ELR (cell line): Measurements from ENCODE around the gene U2AF1L4.
A peak's percentile ranks its signal among the peaks of the same experiment; 100 is the strongest.

Source experiments
- DNase-seq: peaks from one replicate; pipeline ENCODE4 v3.0.0-alpha.2; 2015; ENCODE audit warnings: low read depth

U2AF1L4 gene

DNA sequence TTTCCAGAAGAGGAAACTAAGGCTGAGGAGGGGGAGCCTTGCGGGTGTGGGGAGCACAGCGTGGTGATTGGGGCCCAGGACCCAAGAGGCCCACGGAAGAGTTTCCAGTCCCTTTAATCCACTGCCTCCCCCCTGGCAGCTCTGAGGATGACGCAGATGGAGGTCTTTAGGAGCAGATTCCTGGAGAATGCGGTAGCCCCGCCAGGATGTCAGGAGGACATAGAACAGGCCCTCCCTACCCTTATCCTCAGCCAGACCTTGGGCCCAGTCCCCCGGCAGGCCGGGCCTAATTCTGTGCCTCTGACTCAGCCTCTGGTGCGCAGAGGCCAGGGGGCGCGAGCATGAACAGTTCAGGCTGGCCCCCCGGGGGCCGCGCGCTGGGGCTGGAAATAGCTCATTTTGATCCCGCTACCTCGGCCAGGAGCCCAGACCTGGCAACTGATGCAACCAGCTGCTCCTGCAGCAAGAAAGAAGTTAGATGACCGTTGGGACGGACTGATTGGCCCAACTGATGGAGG lies 12.1 kb upstream of the U2AF1L4 start:
- DNase-seq: peak; percentile 93

DNA sequence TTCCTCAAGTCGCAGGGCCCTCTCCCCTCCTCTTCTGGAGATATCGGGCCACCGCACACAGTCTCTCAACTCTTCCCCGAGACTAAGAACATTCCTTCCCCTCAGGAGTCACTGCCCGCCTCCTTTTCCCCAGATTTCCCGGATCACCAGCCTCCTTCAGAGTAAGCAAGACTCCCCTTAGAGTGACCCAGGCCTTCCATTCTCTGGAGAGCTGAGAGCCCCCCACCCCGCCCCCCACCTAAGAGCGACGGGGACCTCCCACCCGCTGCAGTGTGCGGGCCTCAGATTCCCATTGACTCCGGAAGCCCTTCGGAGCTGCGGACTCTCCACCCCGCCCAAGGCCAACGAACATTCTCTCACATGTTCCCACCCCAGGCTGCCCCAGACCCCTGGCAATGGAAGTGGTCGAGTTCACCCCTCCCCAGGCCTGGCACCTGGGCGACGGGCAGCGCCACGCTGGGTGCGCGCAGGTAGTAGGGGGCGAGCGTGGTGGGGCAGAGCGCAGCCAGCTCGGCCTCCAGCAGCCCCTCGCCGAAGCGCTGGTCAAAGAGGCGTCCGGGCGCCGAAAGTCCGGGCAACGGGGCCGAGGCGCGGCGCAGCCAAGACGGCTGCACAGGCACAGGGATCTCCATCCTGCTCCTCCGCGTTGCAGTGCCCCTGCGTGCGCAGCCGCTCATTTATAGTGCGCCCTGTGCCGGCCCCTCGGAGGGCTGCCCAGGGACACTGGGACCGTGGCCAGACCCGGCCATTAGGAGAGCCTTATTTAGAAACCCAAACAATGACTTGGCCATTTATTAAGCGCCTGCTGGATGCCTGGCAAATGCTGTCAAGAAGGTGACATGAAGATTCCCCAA lies 11.4 kb upstream of the U2AF1L4 start, which contains the start of gene HSPB6:
TSS of gene HSPB6 (minus strand) at position 653 of the 854 bp plus-strand sequence. CDS start at position 632, 21 bp downstream.
- peak; percentile 58 for DNase-seq

DNA sequence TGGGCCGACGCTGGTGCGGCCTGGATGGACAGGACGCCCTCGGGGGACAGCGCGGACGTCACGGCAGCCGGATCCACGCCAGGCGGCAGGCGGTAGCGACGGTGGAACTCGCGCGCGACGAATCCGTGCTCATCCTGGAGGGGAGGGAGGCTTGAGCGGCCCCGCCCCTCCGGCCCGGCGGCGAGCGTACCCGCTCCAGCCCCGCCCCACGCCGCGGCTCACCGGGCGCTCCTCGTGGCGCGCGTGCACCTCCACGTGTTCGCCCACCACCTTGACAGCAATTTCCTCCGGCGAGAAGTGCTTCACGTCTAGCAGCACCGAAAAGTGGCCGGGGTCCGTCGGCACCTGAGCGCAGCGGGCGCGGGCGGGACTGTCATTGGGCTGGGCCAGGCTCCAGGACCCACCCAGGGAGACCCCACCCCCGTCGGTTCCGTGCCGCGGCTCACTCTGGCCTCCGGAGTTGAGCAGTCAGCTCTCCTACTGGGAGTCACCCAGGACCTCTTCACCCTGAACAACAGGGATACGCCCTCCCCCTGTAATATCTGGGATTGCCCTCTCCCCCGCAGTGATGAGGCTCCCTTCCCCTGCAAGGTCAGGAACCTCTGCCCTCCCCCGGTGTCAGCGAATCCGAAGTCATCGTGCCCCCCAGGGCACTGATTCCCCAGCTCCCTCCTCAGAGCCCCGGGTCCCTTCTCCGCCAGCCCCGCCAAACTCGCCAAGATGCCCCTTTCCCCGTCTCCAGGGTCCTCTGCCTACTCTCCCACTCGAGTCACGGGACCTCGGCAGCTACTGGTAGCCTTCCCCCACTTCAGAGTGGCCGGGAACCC lies 10.5 kb upstream of the U2AF1L4 start:
- peak; percentile 32 for DNase-seq

DNA sequence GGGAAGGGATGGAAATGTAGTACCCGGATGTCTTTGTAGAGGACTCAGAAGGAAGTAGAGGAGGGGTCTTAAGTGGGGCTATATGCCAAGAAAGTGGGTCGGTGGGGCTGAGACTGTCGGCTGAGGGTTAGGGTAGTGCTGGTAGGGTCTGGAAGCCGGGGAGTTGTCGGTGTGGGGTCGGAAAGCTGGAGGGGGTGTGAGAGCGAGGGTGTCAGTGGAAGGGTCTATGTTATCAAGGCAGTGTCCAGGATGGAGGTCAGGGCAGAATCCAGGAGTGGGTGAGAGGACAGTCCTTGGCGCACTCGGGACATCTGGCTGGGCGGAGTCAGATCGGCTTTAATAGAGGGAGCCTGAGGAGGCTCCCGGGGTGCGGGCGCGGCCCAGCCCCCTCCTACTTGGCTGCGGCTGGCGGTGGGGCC lies 9.9 kb upstream of the U2AF1L4 start:
- no peak for DNase-seq

DNA sequence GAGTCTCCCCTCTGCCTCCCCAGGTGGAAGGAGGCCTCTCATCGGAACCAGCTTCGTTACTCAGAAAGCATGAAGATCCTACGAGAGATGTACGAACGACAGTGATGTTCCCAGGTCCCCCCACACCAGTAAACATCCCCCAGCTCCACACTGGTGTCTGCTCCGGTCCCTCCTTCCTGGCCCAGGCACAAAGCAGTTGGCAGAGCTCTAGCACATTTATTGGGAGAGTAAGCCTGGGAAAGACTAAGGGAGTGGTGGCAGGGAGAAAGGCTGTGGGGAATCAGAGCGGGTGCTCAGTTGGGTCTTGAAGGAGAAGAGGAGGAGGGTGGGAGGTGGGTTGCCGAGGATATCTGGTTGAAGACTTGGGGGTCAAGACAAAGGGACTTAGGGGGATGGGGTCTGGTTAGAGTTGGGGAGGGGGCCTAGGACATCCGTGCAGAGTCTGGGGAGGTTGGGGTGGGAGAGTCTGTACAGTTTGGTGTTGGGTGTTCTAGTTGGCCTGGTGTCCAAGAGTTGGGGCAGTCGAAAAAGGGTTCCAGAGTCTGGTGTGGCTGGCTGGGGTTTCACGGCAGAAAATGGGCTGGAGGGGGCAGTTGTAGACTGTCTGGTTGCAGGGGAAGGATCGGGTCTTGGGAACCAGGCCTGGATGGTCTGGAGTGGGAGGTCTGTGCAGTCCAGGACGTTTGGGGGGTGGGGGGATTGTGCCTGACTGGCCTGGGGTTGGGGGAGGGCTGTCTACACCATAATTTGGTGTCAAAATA lies 9.3 kb upstream of the U2AF1L4 start:
- no peak for DNase-seq

DNA sequence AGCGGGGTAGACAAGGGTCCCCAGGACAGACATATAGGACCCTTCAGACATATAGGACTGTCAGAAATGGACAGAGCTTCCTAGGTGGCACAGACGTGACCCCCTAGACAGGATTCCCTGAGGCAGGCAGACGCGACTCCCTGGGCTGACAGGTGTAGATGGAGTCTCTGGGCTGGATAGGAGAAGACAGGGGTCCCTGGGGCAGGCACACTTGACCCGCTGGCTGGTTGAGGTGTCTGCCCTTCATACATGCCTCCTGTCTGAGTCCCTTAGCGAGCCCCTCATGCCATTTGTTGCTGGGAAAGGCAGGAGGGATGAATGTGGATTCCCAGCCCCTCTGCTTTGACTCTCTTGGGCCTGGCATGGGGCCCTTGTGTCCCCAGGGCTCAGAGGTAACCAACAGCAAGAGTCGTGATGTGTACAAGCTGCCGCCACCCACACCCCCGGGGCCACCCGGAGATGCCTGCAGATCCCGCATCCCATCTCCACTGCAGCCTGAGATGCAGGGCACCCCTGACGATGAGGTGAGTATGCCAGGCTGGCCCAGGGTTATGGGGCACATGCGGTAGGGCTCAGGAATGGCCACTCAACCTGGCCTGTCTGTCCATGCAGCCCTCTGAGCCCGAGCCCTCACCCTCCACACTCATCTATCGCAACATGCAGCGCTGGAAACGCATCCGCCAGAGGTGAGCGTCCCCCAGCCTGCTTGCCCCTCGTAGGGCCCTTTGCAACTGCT lies 8.6 kb upstream of the U2AF1L4 start:
- DNase-seq: no peak

DNA sequence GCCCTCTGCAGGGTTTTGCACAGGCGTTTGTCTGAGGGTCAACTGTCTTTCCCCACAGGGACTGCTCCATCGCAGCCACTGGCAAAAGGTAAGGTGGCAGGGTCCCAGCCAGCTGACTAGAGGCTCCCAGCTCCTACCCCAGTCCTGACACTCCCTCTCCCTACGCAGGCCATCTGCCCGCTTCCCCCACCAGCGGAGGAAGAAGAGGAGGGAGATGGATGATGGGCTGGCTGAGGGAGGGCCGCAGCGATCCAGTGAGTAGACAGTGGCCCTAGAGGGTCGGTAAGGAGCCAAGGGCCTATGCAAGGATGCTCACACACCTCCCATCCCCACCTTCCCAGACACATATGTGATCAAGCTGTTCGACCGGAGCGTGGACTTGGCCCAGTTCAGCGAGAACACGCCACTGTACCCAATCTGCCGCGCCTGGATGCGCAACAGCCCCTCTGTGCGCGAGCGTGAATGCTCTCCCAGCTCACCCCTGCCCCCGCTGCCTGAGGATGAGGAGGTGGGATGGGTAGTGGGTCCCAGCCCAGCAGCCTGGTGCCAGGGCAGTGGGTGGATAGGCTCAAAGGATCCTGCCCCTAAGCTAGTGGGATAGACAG lies 7.6 kb upstream of the U2AF1L4 start:
- no peak for DNase-seq

DNA sequence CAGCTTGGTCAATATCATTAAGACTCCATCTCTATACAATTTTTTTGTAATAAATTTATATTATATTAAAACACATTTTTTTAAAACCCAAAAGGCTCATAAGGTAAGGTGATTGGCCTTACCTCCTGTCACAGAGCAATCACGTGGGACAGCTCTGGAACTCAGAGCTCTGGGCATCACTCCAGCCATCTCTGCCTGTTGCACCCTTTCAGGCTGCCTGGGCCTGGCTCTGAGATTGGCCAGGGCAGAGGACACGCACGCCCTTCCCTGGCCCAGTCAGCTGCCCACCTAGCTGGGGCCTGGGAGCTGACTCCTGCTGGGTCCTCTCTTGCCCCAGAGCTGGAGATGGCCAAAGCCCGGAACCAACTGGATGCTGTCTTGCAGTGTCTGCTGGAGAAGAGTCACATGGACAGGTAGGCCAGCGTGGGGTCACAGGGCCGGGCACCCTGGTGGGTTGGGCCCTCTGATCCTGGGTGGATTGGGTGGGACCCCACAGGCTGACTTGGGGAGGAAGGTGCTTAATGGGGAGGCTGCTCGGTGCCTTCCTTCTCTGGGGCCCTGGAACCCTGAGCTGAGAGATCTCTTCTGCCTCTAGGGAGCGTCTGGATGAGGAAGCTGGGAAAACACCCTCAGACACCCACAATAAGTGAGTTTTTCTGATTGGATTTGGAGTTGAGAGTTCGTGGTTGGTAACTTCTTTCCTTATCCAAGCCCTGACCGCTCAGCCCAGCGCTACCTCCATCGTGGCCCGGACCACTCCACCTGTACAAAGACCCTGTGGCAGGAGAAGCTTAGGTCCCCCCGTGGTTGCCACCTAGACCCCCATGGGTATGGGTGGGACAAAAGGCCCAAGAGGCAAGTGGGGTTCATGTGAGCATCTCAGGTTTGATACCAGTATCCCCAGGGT lies 6.9 kb upstream of the U2AF1L4 start:
- no peak for DNase-seq

DNA sequence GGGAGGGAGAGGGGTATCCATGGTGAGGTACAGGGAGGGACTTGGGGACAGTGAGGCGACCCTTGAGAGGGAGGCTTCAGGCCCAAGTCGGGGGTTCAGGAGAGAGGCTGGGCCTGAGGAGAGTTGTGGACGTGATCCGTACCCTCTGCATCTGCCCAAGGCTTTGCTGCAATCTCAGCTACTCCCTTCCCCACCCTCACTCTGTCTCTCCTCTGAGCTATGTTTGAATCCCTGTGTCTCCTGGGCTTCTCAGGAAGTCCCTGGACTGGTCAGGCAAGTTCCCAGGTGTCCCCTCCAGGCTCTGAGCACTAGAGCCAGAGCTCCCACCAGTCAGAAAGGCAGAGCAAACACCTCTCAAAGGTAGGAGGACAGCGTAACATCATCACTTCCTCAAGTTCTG lies 4.9 kb upstream of the U2AF1L4 start:
- no peak for DNase-seq

DNA sequence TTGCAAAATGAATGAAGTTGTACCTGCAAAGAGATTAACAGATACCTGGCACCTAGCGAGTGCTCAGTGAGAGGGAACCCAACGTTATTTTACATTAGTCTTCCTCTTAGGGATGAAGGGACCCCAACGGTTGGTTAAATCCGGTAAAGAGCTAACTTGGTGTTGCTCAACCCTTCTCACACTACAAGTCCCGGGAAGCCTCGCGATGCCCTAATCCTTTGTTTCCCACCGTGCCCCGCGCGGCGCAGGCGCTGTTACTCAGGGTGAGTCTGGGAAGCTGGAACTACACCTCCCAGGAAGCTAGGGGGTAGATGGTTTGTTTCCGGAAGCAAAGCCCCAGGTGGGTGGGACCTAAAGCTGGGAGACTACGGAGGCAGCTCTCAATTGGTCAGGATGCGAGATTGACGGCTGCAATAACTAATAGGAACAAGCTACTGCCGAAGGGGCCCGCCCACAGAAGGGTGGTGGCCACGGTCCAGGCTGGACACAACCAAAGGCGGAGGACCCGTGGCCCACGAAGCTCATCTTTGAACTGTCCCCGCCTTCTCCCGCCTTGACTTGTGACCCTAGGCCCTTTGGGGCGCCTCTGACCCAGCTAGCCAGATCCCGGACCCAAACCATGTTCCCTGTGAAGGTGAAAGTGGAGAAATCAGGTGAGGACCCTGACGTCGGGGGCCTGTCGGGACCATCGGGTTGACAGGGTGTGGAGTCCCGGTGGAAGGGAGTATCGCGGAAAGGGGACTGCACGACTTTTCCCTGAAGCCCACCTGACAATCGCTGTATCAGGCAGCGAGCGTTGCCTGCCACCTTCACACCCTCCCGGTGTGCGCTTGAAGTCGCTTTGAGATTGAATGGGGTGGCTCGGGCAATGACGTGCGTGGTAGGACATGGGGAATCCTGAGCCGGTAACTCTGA lies 3.1 kb upstream of the U2AF1L4 start, which contains the start of gene LIN37:
TSS of gene LIN37 (plus strand) at position 471 of the 915 bp plus-strand sequence. CDS start at position 620, 149 bp downstream.
- DNase-seq: peak; percentile 99

DNA sequence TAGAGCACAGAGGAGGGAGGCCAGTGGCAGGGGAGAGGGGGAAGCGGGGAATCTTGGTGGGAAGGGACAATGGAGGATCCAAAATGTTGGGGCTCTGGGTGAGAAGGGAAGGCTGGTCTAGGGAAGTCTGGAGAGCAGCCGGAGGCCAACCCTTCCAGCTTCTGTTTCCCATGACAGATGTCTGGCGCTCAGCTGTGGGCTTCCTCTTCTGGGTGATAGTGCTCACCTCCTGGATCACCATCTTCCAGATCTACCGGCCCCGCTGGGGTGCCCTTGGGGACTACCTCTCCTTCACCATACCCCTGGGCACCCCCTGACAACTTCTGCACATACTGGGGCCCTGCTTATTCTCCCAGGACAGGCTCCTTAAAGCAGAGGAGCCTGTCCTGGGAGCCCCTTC lies 1.3 kb upstream of the U2AF1L4 start:
- DNase-seq: no peak

DNA sequence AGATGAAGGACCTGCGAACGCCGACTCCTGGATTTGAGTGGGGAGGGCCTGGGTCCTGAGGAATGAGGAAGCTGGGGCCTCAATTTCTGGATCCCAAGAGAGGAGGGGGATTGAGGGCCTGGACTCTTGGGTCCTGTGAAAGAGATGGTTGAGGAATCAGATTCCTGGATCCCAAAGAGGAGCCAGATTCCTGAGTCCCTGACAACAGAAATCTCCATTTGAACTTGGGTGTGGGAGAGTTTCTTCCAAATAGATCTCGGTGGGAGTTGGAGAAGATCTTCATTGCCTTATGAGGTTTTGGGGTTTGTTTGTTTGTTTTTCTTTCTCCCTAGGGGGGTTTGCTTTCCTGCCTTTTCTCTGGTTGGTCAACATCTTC lies 857 bp upstream of the U2AF1L4 start:
- no peak for DNase-seq

DNA sequence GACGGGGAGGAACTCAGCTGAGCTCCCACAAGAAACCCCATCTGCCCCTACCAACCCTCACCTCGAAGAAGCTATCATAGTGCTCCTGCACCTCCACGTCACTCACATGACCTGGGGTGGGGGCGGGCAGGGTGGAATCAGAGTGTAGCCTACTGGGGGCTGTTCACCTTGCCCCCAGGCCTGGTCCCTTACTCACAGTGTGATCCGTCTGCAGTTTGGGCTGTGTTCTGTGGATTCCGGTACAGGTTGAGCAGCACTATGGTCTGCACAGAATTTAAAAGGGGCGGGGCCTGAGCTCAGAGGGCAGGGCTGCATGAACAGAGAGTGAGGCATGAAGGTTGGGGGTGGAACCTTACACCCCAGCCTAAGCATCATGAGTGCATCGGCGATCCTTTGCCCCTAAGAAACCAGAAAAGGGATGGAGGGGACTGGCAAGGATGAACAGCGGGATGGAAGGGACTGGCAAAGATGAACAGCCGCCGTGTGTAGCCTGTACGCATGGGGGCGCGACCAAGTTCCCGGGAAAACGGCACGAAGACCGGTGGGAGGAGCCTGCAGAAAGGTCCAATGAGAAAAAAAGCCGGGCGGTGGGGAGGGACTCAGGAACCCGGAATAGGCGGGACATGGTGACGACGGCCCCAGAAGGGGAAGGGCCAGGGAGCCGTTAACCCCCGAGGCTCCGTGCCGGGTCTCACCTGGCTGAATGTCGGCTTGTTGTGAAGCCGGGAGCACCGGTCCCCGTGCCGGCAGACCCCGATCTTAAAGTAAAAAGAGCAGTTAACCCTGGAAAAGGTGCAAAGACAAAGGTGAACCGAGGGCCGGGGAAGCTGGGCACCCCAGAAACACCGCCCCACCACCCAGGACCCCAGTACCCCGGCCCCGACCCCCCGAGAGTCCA lies 539 bp downstream of the U2AF1L4 start:
- DNase-seq: peak; percentile 98

DNA sequence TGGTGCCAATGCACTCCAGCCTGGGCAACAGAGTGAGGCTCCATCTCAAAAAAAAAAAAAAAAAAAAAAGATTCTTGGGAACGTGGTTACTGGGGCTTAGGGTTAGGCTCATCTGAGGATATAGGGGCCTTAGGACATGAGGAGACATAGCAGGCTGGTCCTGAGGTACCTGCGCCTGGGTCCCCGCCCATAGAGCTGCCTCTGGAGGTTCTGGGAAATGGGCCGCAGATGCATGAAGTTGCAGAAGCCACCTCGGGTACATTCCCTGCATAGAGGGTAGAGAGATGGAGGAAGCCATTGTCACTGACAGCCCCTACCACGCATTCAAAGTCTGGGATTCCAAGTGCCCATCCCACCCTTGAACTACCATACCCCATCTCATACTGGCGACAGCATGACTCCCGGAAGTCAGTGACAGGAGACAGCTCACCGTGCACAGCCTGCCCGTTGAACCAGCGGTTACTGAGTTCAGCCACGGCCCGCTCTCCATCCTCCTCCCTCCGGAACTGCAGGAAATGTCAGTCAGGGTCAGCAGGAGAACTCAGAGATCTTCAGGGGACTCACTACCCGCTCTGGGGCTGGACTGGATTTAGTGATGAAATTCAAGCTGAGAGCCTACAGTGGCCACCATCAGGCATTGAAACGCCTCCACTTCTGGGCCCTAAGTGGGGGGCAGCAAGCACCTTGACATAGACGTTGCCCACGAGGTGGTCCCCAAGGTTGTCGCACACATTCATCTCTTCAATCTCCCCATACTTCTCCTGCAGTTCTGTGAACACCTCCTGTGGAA lies 1.4 kb downstream of the U2AF1L4 start:
- DNase-seq: no peak

DNA sequence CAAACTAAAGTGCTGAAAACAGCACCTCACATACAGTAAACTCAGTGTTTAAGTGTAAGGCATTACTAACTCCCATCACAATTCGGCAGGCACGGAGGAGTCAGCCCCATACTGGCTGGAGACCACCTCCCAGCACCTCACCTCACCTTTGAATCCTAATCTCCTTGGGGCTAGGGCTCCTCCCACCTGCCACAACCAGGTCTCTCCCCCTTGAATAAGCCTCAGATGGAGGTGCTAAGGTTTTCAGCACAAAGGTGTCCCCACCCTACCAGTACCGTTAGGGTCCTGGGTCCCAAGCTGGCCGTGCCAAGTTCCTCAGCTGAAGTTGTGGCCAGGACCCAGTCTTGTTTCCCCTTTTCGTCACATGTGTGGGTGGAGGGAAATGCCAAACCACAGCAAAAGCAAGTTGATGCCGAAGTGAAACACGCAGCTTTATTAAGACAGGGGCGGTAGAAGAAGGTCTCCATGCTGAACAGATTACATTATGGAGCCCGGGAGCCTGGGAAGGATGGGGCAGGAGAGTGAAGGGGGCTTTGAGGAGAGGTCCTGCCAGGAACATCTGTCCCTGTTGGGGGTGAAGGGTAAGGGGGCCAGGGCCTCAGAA lies 3.0 kb downstream of the U2AF1L4 start, which contains the start of gene IGFLR1:
TSS of gene IGFLR1 (minus strand) at position 332 of the 604 bp plus-strand sequence. CDS start 1,272 bp downstream, outside the sequence.
- no peak for DNase-seq

DNA sequence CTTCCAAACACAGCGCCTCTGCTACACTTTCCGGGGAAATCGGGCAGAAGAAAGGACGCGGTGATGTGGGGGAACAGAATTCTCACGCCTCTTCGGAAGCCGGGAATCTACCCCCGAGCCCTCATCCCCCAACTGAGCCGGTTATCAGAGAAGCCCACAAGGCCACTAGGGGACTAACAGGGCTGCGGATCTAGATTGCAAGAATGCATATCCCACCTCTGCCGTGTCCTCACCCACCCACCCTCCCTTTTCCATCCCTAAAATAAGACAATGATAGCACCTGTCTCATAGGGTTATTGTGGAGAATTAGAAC lies 4.1 kb downstream of the U2AF1L4 start:
- DNase-seq: no peak
